Prostate gland (tissue), 2 donors: ENCODE results near the gene WHRN.

Experiments
- POLR2AphosphoS5 ChIP-seq: sonication (generic); formaldehyde crosslinking; IDR thresholded peaks from one replicate; pipeline ENCODE4 v1.6.1; 2017; ENCODE audit warnings: antibody characterized with exemption
- TF ChIP-seq, protein P1 (sequence below), 4 experiments: fragments of 200-600 bp in 2 of 4; fragments of 450-650 bp in 2 of 4; sonication (generic) in 2 of 4; IDR thresholded peaks; 1 replicate in 3 of 4; 2 replicates in 1 of 4; pipeline ENCODE4 v1.5.1; 2016 to 2019; ENCODE audit warnings: antibody characterized with exemption in 4 of 4, mild to moderate bottlenecking in 2 of 4, moderate library complexity in 2 of 4

DNA sequence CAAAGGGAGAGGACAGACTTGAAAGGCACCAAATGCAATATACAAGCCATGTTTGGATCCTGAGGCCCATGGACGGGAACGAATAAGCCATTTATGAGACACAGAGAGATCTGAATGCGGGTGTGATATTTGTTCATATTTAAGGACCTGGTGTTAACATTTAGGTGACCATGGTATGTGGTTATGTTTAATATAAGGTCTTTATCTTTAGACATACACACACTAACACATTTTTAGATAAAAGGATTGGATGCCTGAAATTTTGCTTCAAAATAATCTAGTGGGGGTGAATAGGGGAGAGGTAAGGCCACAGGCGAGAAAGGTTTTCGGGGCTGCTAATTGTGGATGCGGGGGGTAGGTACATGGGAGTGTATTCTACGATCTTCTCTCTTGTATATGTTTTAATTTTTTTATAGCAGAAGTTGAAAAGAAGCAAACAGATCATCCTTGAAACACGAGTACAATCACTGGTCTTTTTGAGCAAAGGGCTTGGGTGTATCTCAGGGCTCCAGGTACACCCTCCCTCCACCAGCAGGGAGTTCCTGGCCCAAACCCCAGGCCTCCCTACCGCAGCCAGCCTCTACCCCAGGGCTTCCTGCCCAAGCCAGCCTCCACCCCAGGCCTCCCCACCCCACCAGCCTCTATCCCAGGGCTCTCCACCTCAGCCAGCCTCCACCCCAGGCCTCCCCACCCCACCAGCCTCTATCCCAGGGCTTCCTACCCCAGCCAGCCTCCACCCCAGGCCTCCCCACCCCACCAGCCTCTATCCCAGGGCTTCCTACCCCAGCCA, 129.7 kb downstream of the WHRN start:
- TF ChIP-seq, protein P1, sequence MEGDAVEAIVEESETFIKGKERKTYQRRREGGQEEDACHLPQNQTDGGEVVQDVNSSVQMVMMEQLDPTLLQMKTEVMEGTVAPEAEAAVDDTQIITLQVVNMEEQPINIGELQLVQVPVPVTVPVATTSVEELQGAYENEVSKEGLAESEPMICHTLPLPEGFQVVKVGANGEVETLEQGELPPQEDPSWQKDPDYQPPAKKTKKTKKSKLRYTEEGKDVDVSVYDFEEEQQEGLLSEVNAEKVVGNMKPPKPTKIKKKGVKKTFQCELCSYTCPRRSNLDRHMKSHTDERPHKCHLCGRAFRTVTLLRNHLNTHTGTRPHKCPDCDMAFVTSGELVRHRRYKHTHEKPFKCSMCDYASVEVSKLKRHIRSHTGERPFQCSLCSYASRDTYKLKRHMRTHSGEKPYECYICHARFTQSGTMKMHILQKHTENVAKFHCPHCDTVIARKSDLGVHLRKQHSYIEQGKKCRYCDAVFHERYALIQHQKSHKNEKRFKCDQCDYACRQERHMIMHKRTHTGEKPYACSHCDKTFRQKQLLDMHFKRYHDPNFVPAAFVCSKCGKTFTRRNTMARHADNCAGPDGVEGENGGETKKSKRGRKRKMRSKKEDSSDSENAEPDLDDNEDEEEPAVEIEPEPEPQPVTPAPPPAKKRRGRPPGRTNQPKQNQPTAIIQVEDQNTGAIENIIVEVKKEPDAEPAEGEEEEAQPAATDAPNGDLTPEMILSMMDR (IDR thresholded peaks at IDR 0.05) = no peak
- TF ChIP-seq POLR2AphosphoS5 = no peak
